Karpas-422 (cell line): Measurements from ENCODE around the gene ANKFN1. TPM values are rescaled to one million over a fixed set of nuclear protein-coding genes. Genes with fewer than 3 reads are reported as not detected.

ENCODE experiments used
- DNase-seq: peaks from one replicate; pipeline ENCODE4 v3.0.0-alpha.2; 2015
- H2AFZ ChIP-seq: fragments of 200-600 bp; sonication (generic); 2 replicates; pipeline ENCODE4 v1.6.1; 2014; ENCODE audit warnings: antibody characterized with exemption, low read length, mixed read lengths
- H3K27ac ChIP-seq: fragments of 200-600 bp; sonication (generic); 2 replicates; pipeline ENCODE4 v1.5.1; 2014; ENCODE audit warnings: mild to moderate bottlenecking, low read length, moderate library complexity
- H3K27me3 ChIP-seq: fragments of 200-600 bp; sonication (generic); 2 replicates; pipeline ENCODE4 v1.6.1; 2014; ENCODE audit warnings: low read length, mixed read lengths
- H3K36me3 ChIP-seq: fragments of 200-600 bp; sonication (generic); 2 replicates; pipeline ENCODE4 v1.6.1; 2014; ENCODE audit warnings: low read length, mixed read lengths; ENCODE audit not compliant: insufficient read depth
- H3K4me1 ChIP-seq: fragments of 200-600 bp; sonication (generic); 2 replicates; pipeline ENCODE4 v1.6.1; 2014; ENCODE audit warnings: mild to moderate bottlenecking, low read length, mixed read lengths
- H3K4me2 ChIP-seq: fragments of 200-600 bp; sonication (generic); 2 replicates; pipeline ENCODE4 v1.6.1; 2014; ENCODE audit warnings: low read length, low read depth, mild to moderate bottlenecking; ENCODE audit not compliant: poor library complexity, severe bottlenecking
- H3K4me3 ChIP-seq: fragments of 200-600 bp; sonication (generic); 2 replicates; pipeline ENCODE4 v1.5.1; 2014; ENCODE audit warnings: mild to moderate bottlenecking, antibody characterized with exemption, low read length, mixed read lengths
- H3K79me2 ChIP-seq: fragments of 200-600 bp; sonication (generic); 2 replicates; pipeline ENCODE4 v1.6.1; 2014; ENCODE audit warnings: mild to moderate bottlenecking, low read length, mixed read lengths
- H3K9ac ChIP-seq: fragments of 200-600 bp; sonication (generic); 2 replicates; pipeline ENCODE4 v1.6.0; 2014; ENCODE audit warnings: low read length
- H3K9me2 ChIP-seq: fragments of 200-600 bp; sonication (generic), shearing (Covaris generic); replicated peaks from 2 replicates; pipeline ENCODE4 v1.6.0; 2014; ENCODE audit warnings: mild to moderate bottlenecking, low read length, moderate library complexity; ENCODE audit not compliant: insufficient read depth
- H3K9me3 ChIP-seq: fragments of 300-700, 200-600 bp; sonication (generic); 2 replicates; pipeline ENCODE4 v1.6.1; 2014; ENCODE audit warnings: low read length, mixed read lengths
- H4K20me1 ChIP-seq: fragments of 200-600 bp; sonication (generic); 2 replicates; pipeline ENCODE4 v1.6.1; 2014; ENCODE audit warnings: mild to moderate bottlenecking, antibody characterized with exemption, low read length, low read depth; ENCODE audit not compliant: insufficient read depth
- total RNA-seq: library from RNA; depleted of rRNA; stranded (reverse); fragments of >200 nt; shearing (Covaris generic); gene quantifications from 2 replicates; pipeline ENCODE4 v1.2.3, GENCODE V29; 2014; ENCODE audit warnings: low replicate concordance

ANKFN1 gene
- total RNA-seq, 1 experiment from 2014 or later, result not detected

DNA sequence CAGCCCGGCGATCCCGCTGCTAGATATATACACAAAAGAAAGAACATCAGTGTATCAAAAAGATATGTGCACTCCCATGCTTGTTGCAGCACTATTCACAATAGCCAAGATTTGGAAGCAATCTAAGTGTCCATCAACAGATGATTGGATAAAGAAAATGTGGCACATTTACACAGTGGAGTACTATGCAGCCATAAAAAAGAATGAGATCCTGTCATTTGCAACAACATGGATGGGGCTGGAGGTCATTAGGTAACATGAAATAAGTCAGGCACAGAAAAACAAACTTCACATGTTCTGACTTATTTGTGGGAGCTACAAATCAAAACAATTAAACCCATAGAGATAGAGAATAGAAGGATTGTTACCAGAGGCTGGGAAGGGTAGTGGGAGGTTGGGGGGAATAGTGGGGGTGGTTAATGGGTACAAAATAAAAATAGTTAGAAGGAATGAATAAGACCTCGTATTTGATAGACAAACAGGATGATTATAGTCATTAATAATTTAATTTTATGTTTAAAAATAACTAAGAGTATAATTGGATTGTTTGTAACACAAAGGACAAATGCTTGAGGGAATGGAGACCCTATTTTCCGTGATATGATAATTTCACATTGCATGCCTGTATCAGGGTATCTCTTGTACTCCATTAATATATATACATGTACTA, 263.5 kb downstream of the ANKFN1 start:
- H3K4me1 ChIP-seq, result no peaks in the 10 kb centered on the region
- H3K4me2 ChIP-seq, result no peak overlapping the region
- H3K27me3 ChIP-seq, result no peaks in the 10 kb centered on the region
- no peak overlapping the region for H2AFZ ChIP-seq
- no peak for DNase-seq
- H3K79me2 ChIP-seq, result no peaks in the 10 kb centered on the region
- H4K20me1 ChIP-seq, result no peaks in the 10 kb centered on the region
- no peak overlapping the region for H3K4me3 ChIP-seq
- H3K9me3 ChIP-seq, result no peaks in the 10 kb centered on the region
- H3K27ac ChIP-seq, result no peak overlapping the region
- H3K9ac ChIP-seq, result no peak overlapping the region
- no peaks in the 10 kb centered on the region for H3K36me3 ChIP-seq
- H3K9me2 ChIP-seq, result no peaks in the 10 kb centered on the region

DNA sequence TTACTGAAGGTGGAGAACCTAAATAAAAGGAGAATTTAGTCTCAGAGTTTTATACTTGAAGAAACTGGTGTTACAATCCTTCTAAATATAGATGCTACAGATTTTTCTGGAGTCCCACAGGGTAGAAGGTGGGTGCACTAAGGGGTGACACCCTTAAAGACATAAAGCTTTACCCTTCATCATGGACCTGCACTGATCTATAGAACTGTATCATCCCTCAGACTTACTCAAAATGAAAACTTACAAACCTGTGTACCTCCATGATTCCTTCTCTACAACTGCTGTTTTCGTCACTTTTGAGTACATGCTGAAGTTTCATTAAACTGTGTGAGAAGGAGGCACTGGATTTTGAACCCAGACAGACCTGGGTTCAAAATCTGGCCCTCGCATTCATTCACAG, 270.7 kb downstream of the ANKFN1 start:
- no peaks in the 10 kb centered on the region for H3K4me1 ChIP-seq
- no peak overlapping the region for H3K9ac ChIP-seq
- H3K79me2 ChIP-seq, result no peaks in the 10 kb centered on the region
- no peaks in the 10 kb centered on the region for H4K20me1 ChIP-seq
- H2AFZ ChIP-seq, result no peak overlapping the region
- no peaks in the 10 kb centered on the region for H3K9me2 ChIP-seq
- no peak overlapping the region for H3K27ac ChIP-seq
- no peaks in the 10 kb centered on the region for H3K36me3 ChIP-seq
- no peak overlapping the region for H3K4me3 ChIP-seq
- no peak for DNase-seq
- H3K4me2 ChIP-seq, result no peak overlapping the region
- H3K9me3 ChIP-seq, result no peaks in the 10 kb centered on the region
- H3K27me3 ChIP-seq, result no peaks in the 10 kb centered on the region

DNA sequence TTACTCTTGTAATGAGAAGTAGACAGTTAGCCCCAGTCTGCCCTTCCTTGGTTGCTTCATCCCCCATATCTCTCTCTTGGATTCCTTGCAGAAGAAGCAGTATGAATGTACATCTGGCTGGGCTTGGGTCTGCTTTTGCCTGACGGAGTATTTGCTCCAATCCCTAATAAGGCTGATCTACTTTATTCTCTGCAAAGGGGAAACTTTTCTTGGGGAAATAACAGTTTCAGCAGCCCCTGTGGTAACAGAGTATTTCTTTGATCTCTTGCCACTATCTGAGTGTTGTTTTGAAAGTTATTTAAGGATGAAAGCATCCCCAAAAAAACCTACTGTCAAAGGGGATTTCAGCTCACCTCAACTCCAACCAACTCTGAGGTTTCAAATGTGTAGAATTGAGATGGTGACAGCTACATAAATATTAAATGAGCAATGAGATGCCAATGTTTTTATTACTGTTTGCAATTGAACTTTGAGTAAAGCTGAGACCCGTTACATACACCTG, 271.3 kb downstream of the ANKFN1 start:
- Histone ChIP-seq H3K9me2 (no peaks in the 10 kb centered on the region), H4K20me1 (no peaks in the 10 kb centered on the region), H3K4me2 (no peak overlapping the region), H3K27ac (no peak overlapping the region), H3K27me3 (no peaks in the 10 kb centered on the region), H2AFZ (no peak overlapping the region), H3K4me1 (no peaks in the 10 kb centered on the region), H3K9me3 (no peaks in the 10 kb centered on the region), H3K79me2 (no peaks in the 10 kb centered on the region), H3K9ac (no peak overlapping the region), H3K4me3 (no peak overlapping the region), H3K36me3 (no peaks in the 10 kb centered on the region)
- DNase-seq, result no peak

DNA sequence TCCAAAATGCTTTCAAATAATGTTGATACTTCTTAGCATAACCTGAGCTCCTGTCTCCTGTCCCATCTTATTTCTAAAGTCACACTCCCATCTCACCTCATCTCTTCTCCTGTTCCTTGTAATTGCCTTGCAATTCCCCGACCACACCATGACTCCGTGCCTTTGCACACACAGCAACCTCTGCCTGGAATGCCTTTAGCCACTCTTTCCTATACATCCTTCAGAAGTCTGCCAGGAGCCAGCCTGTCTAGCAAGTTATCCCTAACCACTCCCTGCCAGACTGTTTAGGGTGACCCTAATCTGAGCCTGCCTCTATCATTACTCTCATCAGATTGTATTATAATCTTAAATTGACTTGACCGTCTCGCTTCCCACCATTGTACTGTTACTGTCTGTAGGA, 272.2 kb downstream of the ANKFN1 start:
- H3K36me3 ChIP-seq, result no peaks in the 10 kb centered on the region
- no peak overlapping the region for H3K4me2 ChIP-seq
- H3K27me3 ChIP-seq, result no peaks in the 10 kb centered on the region
- H3K27ac ChIP-seq, result no peak overlapping the region
- no peak for DNase-seq
- no peaks in the 10 kb centered on the region for H3K4me1 ChIP-seq
- no peaks in the 10 kb centered on the region for H3K9me2 ChIP-seq
- no peaks in the 10 kb centered on the region for H3K79me2 ChIP-seq
- H3K9ac ChIP-seq, result no peak overlapping the region
- no peak overlapping the region for H2AFZ ChIP-seq
- H3K4me3 ChIP-seq, result no peak overlapping the region
- H4K20me1 ChIP-seq, result no peaks in the 10 kb centered on the region
- no peaks in the 10 kb centered on the region for H3K9me3 ChIP-seq

DNA sequence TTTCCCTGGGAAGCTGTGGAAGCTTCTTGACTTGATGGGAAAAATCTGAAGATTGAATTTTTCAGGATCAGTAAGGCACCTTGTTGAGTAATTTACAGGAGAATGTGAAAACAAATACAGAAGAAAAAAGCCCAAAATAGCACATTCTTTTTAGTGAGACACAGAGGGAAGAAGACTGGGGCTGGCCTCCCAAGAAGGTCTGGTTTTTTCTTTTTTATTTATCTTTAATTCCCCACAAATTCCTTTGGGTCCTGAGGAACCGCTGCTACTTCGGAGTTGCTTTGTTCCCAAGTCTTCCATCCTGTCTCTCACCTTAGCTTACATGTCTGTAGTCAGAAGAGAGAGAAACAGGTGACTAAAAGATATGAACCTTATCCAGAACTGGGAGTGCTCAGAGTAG, 273.6 kb downstream of the ANKFN1 start:
- Histone ChIP-seq H3K27ac (no peak overlapping the region), H3K4me3 (no peak overlapping the region), H3K4me1 (no peaks in the 10 kb centered on the region), H3K36me3 (no peaks in the 10 kb centered on the region), H4K20me1 (no peaks in the 10 kb centered on the region), H3K9me3 (no peaks in the 10 kb centered on the region), H3K4me2 (no peak overlapping the region), H2AFZ (no peak overlapping the region), H3K79me2 (no peaks in the 10 kb centered on the region), H3K9me2 (no peaks in the 10 kb centered on the region), H3K27me3 (no peaks in the 10 kb centered on the region), H3K9ac (no peak overlapping the region)
- no peak for DNase-seq

DNA sequence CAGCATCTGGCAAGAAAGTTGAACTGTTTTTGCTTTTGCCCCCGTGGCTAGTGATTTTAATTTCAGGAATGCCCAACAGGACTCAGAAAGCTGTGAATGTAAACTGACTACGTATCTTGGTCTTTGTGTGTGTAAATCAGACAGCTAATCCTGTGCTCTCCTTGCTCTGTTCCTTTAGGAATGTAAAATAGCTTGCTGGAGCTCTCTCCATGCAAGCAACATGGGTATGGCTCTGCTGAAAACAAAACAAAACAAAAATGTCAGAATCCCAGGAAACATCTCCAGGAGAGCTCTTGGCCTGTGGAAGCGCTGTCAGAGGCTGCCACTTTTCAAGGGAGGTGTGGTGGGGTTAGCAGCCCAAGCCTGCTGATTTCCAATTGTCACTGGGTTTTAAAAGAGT, 278.5 kb downstream of the ANKFN1 start:
- Histone ChIP-seq H3K4me1 (no peaks in the 10 kb centered on the region), H4K20me1 (no peaks in the 10 kb centered on the region)

DNA sequence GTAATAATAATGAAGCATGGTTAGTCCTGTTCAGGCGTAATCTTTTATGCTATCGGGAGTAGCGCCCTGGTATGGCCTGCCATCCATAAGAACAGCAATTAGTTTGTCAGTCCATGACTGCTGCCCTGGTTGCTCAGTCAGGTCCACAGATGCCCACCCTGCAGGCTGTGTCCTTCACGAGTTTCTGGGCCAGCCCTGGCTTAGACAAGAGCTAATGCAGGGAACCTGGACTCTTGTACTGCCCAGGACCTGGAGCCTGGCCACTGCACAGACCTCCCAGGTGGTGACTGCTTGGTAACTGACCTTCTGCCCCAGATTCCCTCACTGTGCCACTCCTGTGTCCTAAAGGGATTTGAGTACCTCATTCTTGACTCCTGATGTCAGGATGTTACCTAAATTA, 279.2 kb downstream of the ANKFN1 start:
- no peak for DNase-seq
- Histone ChIP-seq H3K4me1 (no peaks in the 10 kb centered on the region), H2AFZ (no peak overlapping the region), H3K36me3 (no peaks in the 10 kb centered on the region), H3K9me3 (no peaks in the 10 kb centered on the region), H3K27ac (no peak overlapping the region), H3K4me2 (no peak overlapping the region), H3K9ac (no peak overlapping the region), H4K20me1 (no peaks in the 10 kb centered on the region), H3K9me2 (no peaks in the 10 kb centered on the region), H3K79me2 (no peaks in the 10 kb centered on the region), H3K27me3 (no peaks in the 10 kb centered on the region), H3K4me3 (no peak overlapping the region)

More for the DNA sequence above, 278.5 kb downstream of the ANKFN1 start:
- no peak overlapping the region for H2AFZ ChIP-seq
- H3K36me3 ChIP-seq, result no peaks in the 10 kb centered on the region
- no peak for DNase-seq
- H3K27ac ChIP-seq, result no peak overlapping the region
- H3K9me3 ChIP-seq, result no peaks in the 10 kb centered on the region
- H3K9me2 ChIP-seq, result no peaks in the 10 kb centered on the region
- H3K79me2 ChIP-seq, result no peaks in the 10 kb centered on the region
- H3K4me2 ChIP-seq, result no peak overlapping the region
- H3K27me3 ChIP-seq, result no peaks in the 10 kb centered on the region
- no peak overlapping the region for H3K4me3 ChIP-seq
- no peak overlapping the region for H3K9ac ChIP-seq

DNA sequence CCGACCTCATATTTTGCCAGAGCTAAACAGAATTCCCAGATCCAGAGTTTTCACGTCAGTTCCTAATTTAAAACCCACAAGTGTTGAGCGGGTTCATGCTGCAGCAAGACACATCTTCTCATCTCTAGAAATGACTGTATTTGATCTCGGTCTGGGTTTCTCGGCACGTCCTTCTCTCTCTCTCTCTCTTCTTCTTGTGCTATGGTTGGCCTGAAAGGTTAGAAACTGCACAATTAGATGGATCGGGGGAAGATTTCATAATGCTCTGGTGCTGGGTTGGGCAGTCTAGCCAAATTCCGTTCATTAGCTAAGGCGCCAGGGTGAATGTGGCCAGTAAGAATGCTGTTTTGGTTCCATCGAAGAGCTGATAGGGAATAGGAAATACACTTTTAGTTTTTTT, 281.3 kb downstream of the ANKFN1 start:
- Histone ChIP-seq H3K36me3 (no peaks in the 10 kb centered on the region), H3K4me2 (no peak overlapping the region), H3K9ac (no peak overlapping the region), H3K79me2 (no peaks in the 10 kb centered on the region), H4K20me1 (no peaks in the 10 kb centered on the region), H3K4me1 (no peaks in the 10 kb centered on the region), H3K4me3 (no peak overlapping the region), H2AFZ (no peak overlapping the region), H3K9me2 (no peaks in the 10 kb centered on the region), H3K27me3 (no peaks in the 10 kb centered on the region), H3K9me3 (no peaks in the 10 kb centered on the region), H3K27ac (no peak overlapping the region)
- no peak for DNase-seq
